Muscle layer of colon (tissue), 2 donors: ENCODE data around the gene ERRFI1.

ENCODE experiments used
- H3K27ac ChIP-seq: one replicate; pipeline ENCODE4 v1.7.0; 2013; ENCODE audit warnings: low read depth, mild to moderate bottlenecking, low read length, moderate library complexity
- H3K27me3 ChIP-seq, 2 donors: one replicate each; pipeline ENCODE4 v1.7.0; 2013; ENCODE audit warnings: low read length in 2 of 2, mild to moderate bottlenecking in 2 of 2; ENCODE audit not compliant: insufficient read depth in 2 of 2, control insufficient read depth in 1 of 2
- H3K36me3 ChIP-seq: one replicate; pipeline ENCODE4 v1.7.0; 2013; ENCODE audit warnings: mild to moderate bottlenecking, low read length; ENCODE audit not compliant: insufficient read depth
- H3K4me1 ChIP-seq: one replicate; pipeline ENCODE4 v1.7.0; 2013; ENCODE audit warnings: mild to moderate bottlenecking, low read length; ENCODE audit not compliant: insufficient read depth
- H3K4me3 ChIP-seq, 2 donors: one replicate each; pipeline ENCODE4 v1.7.0; 2013; ENCODE audit warnings: low read length in 2 of 2, low read depth in 1 of 2, mild to moderate bottlenecking in 1 of 2, moderate library complexity in 1 of 2
- H3K9ac ChIP-seq: one replicate; pipeline ENCODE4 v1.7.0; 2013; ENCODE audit warnings: low read length
- H3K9me3 ChIP-seq: one replicate; pipeline ENCODE4 v1.7.0; 2013; ENCODE audit warnings: mild to moderate bottlenecking, low read length
- donor health status: abdominal sarcoma.
- donor health status: Adenocarcinoma of cecum.

Gene ERRFI1

GRCh38 chr1:8006037-8006963 lies 19.8 kb downstream of the ERRFI1 start:
- H3K27ac ChIP-seq = no peak overlapping the region
- no peaks in the 10 kb centered on the region for H3K4me1 ChIP-seq
- no peak overlapping the region for H3K9ac ChIP-seq
- no peaks in the 10 kb centered on the region for H3K9me3 ChIP-seq
- peaks cover 11% of the 10 kb centered on the region for H3K36me3 ChIP-seq
- no peaks in the 10 kb centered on the region for H3K27me3 ChIP-seq
- no peak overlapping the region for H3K4me3 ChIP-seq

DNA sequence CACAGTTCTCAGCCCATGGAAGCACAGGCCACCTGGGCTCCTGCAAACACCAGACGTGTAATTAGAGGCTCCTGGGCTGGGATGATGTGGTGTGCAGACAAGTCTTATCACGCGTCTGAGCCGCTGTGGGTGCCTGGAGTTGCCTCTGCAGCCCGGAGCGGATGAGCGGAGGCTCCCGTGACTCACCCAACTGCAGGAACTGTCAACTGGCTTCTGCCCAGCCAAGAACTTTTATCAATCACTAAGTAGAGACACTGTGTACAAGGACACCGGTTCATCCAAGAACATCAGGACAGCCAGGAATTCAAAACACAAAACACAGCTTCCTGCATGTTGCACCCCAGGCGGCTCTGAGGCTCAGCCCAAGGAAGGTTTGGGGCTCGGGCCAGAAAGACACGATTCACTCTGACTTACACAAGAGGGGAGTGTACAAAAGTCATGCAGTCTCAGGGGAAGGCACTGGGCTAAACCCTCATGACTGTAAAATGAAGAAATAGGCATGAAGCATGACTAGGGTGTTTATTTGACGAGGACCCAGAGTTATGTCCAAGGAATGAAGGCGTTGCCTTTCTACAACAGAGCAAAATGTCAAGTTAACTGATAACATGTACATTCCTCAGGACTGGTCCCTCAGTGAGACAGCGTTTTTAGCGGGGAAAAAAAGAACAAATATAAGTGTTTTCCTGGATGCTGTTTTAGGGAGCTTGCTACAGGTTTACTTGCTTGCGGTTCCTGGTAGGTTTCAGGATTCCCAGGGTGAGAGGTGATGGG lies 21.1 kb downstream of the ERRFI1 start:
- Histone ChIP-seq H3K4me1 (no peaks in the 10 kb centered on the region), H3K4me3 (no peak overlapping the region), H3K27ac (peak overlapping the region; percentile 10), H3K27me3 (no peaks in the 10 kb centered on the region), H3K36me3 (peaks cover 3% of the 10 kb centered on the region), H3K9ac (no peak overlapping the region), H3K9me3 (no peaks in the 10 kb centered on the region)

DNA sequence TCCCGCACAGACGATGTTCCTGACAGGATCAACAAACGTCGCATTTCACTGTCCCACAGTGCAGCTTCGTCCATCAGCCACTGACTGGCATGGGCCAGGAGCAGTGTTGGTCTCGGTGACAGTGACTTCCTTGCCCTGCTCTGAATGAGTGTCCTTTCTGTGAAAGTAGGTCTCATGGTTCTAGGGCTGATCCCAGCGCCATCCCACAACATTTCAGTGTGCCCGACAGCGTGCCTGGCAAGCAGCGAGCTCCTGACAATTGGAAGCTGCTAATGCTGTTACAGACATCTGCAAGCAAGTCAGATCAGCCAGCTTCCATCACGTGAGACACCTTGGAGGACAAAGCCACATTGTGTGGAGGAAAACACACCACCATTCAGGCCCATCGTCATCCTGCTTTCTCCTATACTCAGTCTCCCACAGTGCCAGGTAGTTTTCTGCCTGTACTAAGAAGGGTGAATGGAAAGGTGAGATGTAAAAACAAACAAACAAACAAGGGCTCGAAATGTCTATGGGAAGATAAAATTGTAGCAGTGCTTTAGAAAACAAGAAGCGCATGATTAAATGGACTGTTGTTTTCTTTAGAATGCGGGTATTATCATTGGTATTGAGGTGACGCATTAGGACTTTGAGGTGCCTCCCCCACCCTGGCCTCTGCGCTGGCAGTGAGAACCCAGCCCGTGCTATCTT lies 21.9 kb downstream of the ERRFI1 start:
- Histone ChIP-seq H3K27ac (no peak overlapping the region), H3K4me1 (no peaks in the 10 kb centered on the region), H3K4me3 (no peak overlapping the region), H3K9me3 (no peaks in the 10 kb centered on the region), H3K36me3 (no peaks in the 10 kb centered on the region), H3K9ac (no peak overlapping the region), H3K27me3 (no peaks in the 10 kb centered on the region)

GRCh38 chr1:8003438-8004112 lies 22.5 kb downstream of the ERRFI1 start:
- H3K9me3 ChIP-seq = no peaks in the 10 kb centered on the region
- H3K9ac ChIP-seq = no peak overlapping the region
- no peaks in the 10 kb centered on the region for H3K27me3 ChIP-seq
- H3K27ac ChIP-seq = no peak overlapping the region
- H3K36me3 ChIP-seq = no peaks in the 10 kb centered on the region
- H3K4me3 ChIP-seq = no peak overlapping the region
- H3K4me1 ChIP-seq = no peaks in the 10 kb centered on the region

- H3K4me1 ChIP-seq = no peaks in the 10 kb centered on the region
- no peak overlapping the region for H3K4me3 ChIP-seq
- no peaks in the 10 kb centered on the region for H3K27me3 ChIP-seq
- no peaks in the 10 kb centered on the region for H3K36me3 ChIP-seq
- H3K9me3 ChIP-seq = no peaks in the 10 kb centered on the region
- H3K9ac ChIP-seq = no peak overlapping the region
- H3K27ac ChIP-seq = no peak overlapping the region
Observed at GRCh38 chr1:8002921-8003320, 23.2 kb downstream of the ERRFI1 start.

DNA sequence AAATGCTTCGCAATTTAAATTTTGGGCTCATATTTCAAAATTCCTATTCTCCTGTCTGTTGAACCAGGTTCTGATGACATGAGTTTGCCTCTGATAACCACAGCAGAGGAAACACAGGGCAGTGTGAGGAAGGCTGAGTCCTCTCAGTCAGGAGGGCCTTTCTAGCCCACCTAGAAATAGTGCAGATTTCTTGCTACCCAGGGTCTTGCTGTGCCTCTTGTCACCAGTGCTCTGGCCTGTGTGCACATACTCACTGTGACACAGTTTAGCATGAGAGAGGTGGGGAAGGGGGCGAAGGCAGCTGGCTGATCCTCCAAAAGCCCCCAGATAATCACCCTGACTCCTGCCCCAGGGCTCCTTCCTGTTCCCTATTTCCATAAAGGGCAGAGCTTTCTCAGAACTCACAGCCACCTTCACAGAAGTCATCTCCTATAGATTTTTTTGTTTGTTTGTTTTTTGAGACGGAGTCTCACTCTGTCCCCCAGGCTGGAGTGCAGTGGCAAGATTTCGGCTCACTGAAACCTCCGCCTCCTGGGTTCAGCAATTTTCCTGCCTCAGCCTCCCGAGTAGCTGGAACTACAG lies 23.7 kb downstream of the ERRFI1 start:
- Histone ChIP-seq H3K9ac (no peak overlapping the region), H3K4me3 (no peak overlapping the region), H3K36me3 (no peaks in the 10 kb centered on the region), H3K27me3 (no peaks in the 10 kb centered on the region), H3K27ac (no peak overlapping the region), H3K9me3 (no peaks in the 10 kb centered on the region), H3K4me1 (no peaks in the 10 kb centered on the region)

DNA sequence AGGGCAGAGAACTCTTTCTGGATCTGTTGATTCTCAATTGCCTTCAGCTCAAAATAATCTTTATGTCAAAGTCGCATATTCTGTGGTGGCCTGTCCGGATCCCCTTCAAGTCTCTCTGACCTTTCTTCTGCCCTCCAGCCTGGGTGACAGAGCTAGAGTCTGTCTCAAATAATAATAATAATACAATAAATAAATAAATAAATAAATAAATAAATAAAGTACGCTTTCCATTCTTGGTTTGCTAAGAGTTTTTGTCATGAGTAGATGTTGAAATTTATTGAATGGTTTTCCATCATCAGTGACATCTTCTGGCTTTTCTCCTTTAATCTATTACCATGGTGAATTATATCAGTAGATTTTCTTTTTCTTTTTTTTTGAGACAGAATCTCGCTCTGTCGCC lies 30.7 kb downstream of the ERRFI1 start:
- H3K4me1 ChIP-seq = no peaks in the 10 kb centered on the region
- H3K27me3 ChIP-seq = no peaks in the 10 kb centered on the region
- no peak overlapping the region for H3K4me3 ChIP-seq
- H3K9me3 ChIP-seq = no peaks in the 10 kb centered on the region
- H3K9ac ChIP-seq = no peak overlapping the region
- no peaks in the 10 kb centered on the region for H3K36me3 ChIP-seq
- H3K27ac ChIP-seq = no peak overlapping the region

DNA sequence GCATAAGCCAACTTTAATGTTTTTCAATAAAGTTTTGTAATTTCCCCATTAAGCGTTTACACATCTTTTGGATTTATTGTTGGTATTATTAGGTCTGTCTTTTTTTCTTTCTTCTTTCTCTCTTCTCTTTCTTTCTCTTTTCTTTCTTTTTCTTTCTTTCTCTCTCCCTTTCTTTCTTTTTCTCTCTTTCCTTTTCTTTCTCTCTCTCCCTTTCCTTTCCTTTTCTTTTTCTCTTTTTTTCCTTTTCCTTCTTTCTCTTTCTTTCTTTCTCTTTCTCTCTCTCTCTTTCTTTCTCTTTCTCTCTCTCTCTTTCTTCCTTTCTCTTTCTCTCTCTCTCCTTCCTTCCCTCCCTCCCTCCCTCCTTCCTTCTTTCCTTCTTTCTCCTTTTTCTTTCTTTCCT lies 31.3 kb downstream of the ERRFI1 start:
- Histone ChIP-seq H3K27ac (no peak overlapping the region), H3K27me3 (no peaks in the 10 kb centered on the region), H3K4me1 (peaks cover 4% of the 10 kb centered on the region), H3K9me3 (no peaks in the 10 kb centered on the region), H3K36me3 (no peaks in the 10 kb centered on the region), H3K4me3 (no peak overlapping the region), H3K9ac (no peak overlapping the region)

- H3K9ac ChIP-seq = no peak overlapping the region
- no peaks in the 10 kb centered on the region for H3K9me3 ChIP-seq
- no peak overlapping the region for H3K4me3 ChIP-seq
- no peaks in the 10 kb centered on the region for H3K27me3 ChIP-seq
- H3K4me1 ChIP-seq = peaks cover 11% of the 10 kb centered on the region
- no peaks in the 10 kb centered on the region for H3K36me3 ChIP-seq
- no peak overlapping the region for H3K27ac ChIP-seq
Observed at GRCh38 chr1:7993593-7994479, 32.3 kb downstream of the ERRFI1 start.

GRCh38 chr1:7992885-7993284 lies 33.2 kb downstream of the ERRFI1 start:
- H3K9me3 ChIP-seq = no peaks in the 10 kb centered on the region
- H3K27ac ChIP-seq = no peak overlapping the region
- H3K4me3 ChIP-seq = no peak overlapping the region
- peaks cover 11% of the 10 kb centered on the region for H3K4me1 ChIP-seq
- no peak overlapping the region for H3K9ac ChIP-seq
- no peaks in the 10 kb centered on the region for H3K27me3 ChIP-seq
- no peaks in the 10 kb centered on the region for H3K36me3 ChIP-seq
